Amygdala (tissue), 56 donors: ENCODE measurements around the gene MYRF.

ENCODE experiments used
- DNase-seq, 56 donors: peaks; one replicate each; lab custom pipeline; 2025; lab: John Stamatoyannopoulos, UW

MYRF gene

GRCh38 chr11:61834278-61835048 lies 82.0 kb downstream of the MYRF start:
- peak in 29 of 56 donors; percentile 12 to 58 (median 41) for DNase-seq

DNA sequence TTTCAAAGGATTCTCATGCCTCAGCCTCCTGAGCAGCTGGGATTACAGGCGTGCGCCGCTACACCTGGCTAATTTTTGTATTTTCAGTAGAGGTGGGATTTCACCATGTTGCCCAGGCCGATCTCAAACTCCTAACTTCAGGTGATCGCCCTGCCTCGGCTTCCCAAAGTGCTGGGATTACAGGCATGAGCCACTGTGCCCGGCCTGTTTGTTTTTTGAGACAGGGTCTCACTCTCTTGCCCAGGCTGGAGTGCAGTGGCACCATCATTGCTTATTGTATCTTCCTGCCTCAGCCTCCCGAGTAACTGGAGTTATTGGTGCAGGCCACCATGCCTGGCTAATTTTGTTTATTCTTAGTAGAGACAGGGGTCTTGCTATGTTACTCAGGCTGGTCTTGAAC lies 83.8 kb downstream of the MYRF start:
- DNase-seq, result no peak

DNA sequence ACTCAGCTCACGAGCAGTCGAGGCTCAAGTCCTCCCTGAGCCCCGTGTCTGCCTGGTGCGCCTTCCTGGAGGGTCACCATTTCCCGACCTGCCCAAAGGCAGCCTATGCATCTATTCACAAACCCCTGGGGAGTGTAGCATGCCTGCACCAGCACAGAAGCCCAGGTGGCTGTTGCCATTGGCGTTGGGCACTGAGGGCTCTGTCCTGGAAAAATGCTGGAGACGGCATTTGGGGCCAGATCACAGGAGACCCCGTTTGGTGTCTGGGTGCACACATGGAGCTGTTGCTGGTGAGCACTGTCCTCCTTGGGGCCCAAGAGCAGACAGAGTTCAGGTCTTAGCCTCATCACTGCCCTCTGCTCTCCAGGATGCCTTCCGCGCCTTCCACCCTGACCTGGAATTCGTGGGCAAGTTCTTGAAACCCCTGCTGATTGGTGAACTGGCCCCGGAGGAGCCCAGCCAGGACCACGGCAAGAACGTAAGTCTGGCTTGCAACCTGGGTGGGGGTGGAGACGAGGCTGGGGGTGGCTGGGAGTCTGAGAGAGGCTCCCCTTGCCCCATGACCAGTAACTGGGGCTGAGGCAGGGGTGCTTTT lies 85.1 kb downstream of the MYRF start:
- no peak for DNase-seq
